Tongue (tissue), 3 donors: ENCODE results near the gene CATSPER2. TPM values are rescaled to one million over a fixed set of nuclear protein-coding genes. Genes with fewer than 3 reads are reported as not detected.
"Not testable (repeated sequence)": the region's sequence is repeated elsewhere in the genome, so short reads cannot be mapped to it uniquely, and the experiment has no call there.

ENCODE experiments used
- DNase-seq: peaks from one replicate; pipeline ENCODE4 v3.0.0-alpha.2; 2015
- small RNA-seq: library from RNA; depleted of rRNA; stranded (forward); fragments of <200 nt; gene quantifications from one replicate; pipeline ENCODE3, GENCODE V24; 2014; ENCODE audit warnings: low replicate concordance
- total RNA-seq: library from RNA; depleted of rRNA; stranded (reverse); fragments of >200 nt; gene quantifications from one replicate; pipeline ENCODE4 v1.2.3, GENCODE V29; 2014

The CATSPER2 gene
- total RNA-seq, 1 donor from 2014 or later = 0.51 TPM

- not testable (repeated sequence) for DNase-seq
These were observed 55.1 kb downstream of the CATSPER2 start, which contains the start of gene CKMT1B for GRCh38 chr15:43593328-43594190. Gene CKMT1B, plus strand, starts transcription at chr15:43594027. Its CDS starts 192 bp downstream, at chr15:43594219.

GRCh38 chr15:43592841-43593240 is 55.8 kb downstream of the CATSPER2 start:
- DNase-seq = not testable (repeated sequence)

- not testable (repeated sequence) for DNase-seq
These were observed 58.7 kb downstream of the CATSPER2 start, which contains the start of gene PPIP5K1 for GRCh38 chr15:43589778-43590466. Gene PPIP5K1, minus strand, starts transcription at chr15:43590208. Its CDS starts 5,704 bp downstream, at chr15:43584504.

Small RNA genes lying within 50 kb of the gene (small RNA-seq; reads per million reads assigned to genes)
- gene PDIA3P2 = not detected
- not detected for gene RNU6-554P
- gene RNU6-610P = not detected

Other genes starting within 250 kb of the CATSPER2 start
- 87.9 TPM for gene TP53BP1, start 155.7 kb downstream of the CATSPER2 start, total RNA-seq
- 22.5 TPM for gene MAP1A, start 131.2 kb downstream of the CATSPER2 start, total RNA-seq
- 15.5 TPM for gene PPIP5K1, start 58.6 kb downstream of the CATSPER2 start, total RNA-seq
- 4.3 TPM for gene CKMT1B, start 54.8 kb downstream of the CATSPER2 start, total RNA-seq
- gene STRC, start 30.0 kb downstream of the CATSPER2 start, total RNA-seq = 0.21 TPM
- gene CKMT1A, start 45.0 kb upstream of the CATSPER2 start, total RNA-seq = 0.31 TPM
- gene PDIA3, start 97.6 kb upstream of the CATSPER2 start, total RNA-seq = 126 TPM
- 6.1 TPM for gene ELL3, start 128.1 kb upstream of the CATSPER2 start, total RNA-seq
- 272 TPM for gene SERF2, start 143.5 kb upstream of the CATSPER2 start, total RNA-seq
- gene SERINC4, start 151.4 kb upstream of the CATSPER2 start, total RNA-seq = 0.10 TPM
- gene HYPK, start 151.8 kb upstream of the CATSPER2 start, total RNA-seq = 2.6 TPM
- 24.3 TPM for gene MFAP1, start 175.8 kb upstream of the CATSPER2 start, total RNA-seq
- gene WDR76, start 178.2 kb upstream of the CATSPER2 start, total RNA-seq = 11.7 TPM